ENCODE measurements around the gene CYB561. TPM values are rescaled to one million over a fixed set of nuclear protein-coding genes. Genes with fewer than 3 reads are reported as not detected.

The CYB561 gene
- total RNA-seq, 1 donor from 2014 or later: 8.1 TPM

GRCh38 chr17:63421681-63422645 lies 24.1 kb downstream of the CYB561 start:
- Mint-ChIP-seq H3K9me3 (ENCODE audit: unreplicated experiment) (no peaks in the 10 kb centered on the region), H3K27ac (ENCODE audit: unreplicated experiment) (no peak overlapping the region), H3K27me3 (ENCODE audit: low read depth, unreplicated experiment) (no peaks in the 10 kb centered on the region), H3K4me1 (ENCODE audit: low read depth, unreplicated experiment) (peaks cover 12% of the 10 kb centered on the region), H3K36me3 (ENCODE audit: low read depth, unreplicated experiment) (peaks cover 25% of the 10 kb centered on the region), H3K4me3 (ENCODE audit: unreplicated experiment) (no peak overlapping the region)
- Histone ChIP-seq H2AFZ (ENCODE audit: low read depth, low read length) (no peak overlapping the region), H3K79me2 (ENCODE audit: insufficient read depth, low read length) (no peaks in the 10 kb centered on the region), H3K4me1 (ENCODE audit: insufficient read depth, low read length) (no peaks in the 10 kb centered on the region), H3K27me3 (ENCODE audit: insufficient read depth, low read length) (no peaks in the 10 kb centered on the region), H3K9me3 (ENCODE audit: insufficient read depth, low read depth, low read length) (no peaks in the 10 kb centered on the region), H3K27ac (ENCODE audit: low read depth, low read length) (no peak overlapping the region), H3K36me3 (ENCODE audit: insufficient read depth, low read length) (peaks cover 36% of the 10 kb centered on the region), H4K20me1 (ENCODE audit: insufficient read depth, low read length) (peaks cover 26% of the 10 kb centered on the region), H3K4me2 (ENCODE audit: low read length) (no peak overlapping the region), H3K4me3 (ENCODE audit: insufficient read depth, low read depth, low read length) (no peak overlapping the region), H3K9ac (ENCODE audit: low read length) (no peak overlapping the region)
- DNase-seq (ENCODE audit: low read depth): no peak
- FAIRE-seq: no peak
- TF ChIP-seq EZH2 (IDR thresholded peaks at IDR 0.05; ENCODE audit: insufficient read depth, low read length) (no peak), CTCF (IDR thresholded peaks at IDR 0.05; ENCODE audit: insufficient read depth, low read depth, low read length) (no peak)

- no peak overlapping the region for H3K4me3 Mint-ChIP-seq (ENCODE audit: unreplicated experiment)
- Histone ChIP-seq H4K20me1 (ENCODE audit: insufficient read depth, low read length) (peaks cover 17% of the 10 kb centered on the region), H3K36me3 (ENCODE audit: insufficient read depth, low read length) (peaks cover 40% of the 10 kb centered on the region), H3K9ac (ENCODE audit: low read length) (no peak overlapping the region), H3K27me3 (ENCODE audit: insufficient read depth, low read length) (no peaks in the 10 kb centered on the region), H3K27ac (ENCODE audit: low read depth, low read length) (no peak overlapping the region), H2AFZ (ENCODE audit: low read depth, low read length) (no peak overlapping the region), H3K4me2 (ENCODE audit: low read length) (no peak overlapping the region), H3K9me3 (ENCODE audit: insufficient read depth, low read depth, low read length) (no peaks in the 10 kb centered on the region), H3K79me2 (ENCODE audit: insufficient read depth, low read length) (no peaks in the 10 kb centered on the region), H3K4me1 (ENCODE audit: insufficient read depth, low read length) (no peaks in the 10 kb centered on the region), H3K4me3 (ENCODE audit: insufficient read depth, low read depth, low read length) (no peak overlapping the region)
- no peak for DNase-seq (ENCODE audit: low read depth)
- FAIRE-seq: no peak
- peaks cover 12% of the 10 kb centered on the region for H3K4me1 Mint-ChIP-seq (ENCODE audit: low read depth, unreplicated experiment)
- no peak for TF ChIP-seq CTCF (IDR thresholded peaks at IDR 0.05; ENCODE audit: insufficient read depth, low read depth, low read length)
- no peak for TF ChIP-seq EZH2 (IDR thresholded peaks at IDR 0.05; ENCODE audit: insufficient read depth, low read length)
- peaks cover 27% of the 10 kb centered on the region for H3K36me3 Mint-ChIP-seq (ENCODE audit: low read depth, unreplicated experiment)
- no peaks in the 10 kb centered on the region for H3K9me3 Mint-ChIP-seq (ENCODE audit: unreplicated experiment)
- H3K27me3 Mint-ChIP-seq (ENCODE audit: low read depth, unreplicated experiment): no peaks in the 10 kb centered on the region
- no peak overlapping the region for H3K27ac Mint-ChIP-seq (ENCODE audit: unreplicated experiment)
These were observed 25.0 kb downstream of the CYB561 start for GRCh38 chr17:63420868-63421680.
